ENCODE data around the gene OPCML.

DNA sequence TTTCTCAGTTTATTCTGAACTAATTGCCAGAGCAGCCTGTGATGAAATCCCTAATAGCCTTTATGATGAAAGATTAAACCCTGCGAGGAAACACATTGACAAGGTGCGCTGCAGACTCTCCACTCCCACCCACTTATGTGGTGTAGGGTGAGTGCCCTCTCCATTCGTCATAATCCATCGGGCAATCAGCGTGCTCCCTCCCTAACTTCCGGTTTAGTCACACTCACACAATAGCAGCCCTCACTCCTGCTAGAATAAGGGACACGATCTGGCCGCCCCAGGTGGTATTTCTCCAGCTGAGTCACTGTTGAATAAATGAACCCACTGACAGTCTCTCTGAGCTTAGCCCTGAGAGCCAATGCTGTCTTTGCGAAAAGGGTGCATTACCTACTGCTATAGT, 188.3 kb downstream of the OPCML start:
- TF ChIP-seq CREB1 (CRISPR knock-in tag; IDR thresholded peaks at IDR 0.05; ENCODE audit: low read depth) (no peak), EZH2 (IDR thresholded peaks at IDR 0.05; ENCODE audit: low read depth, unreplicated experiment) (no peak)
- TF ChIP-seq, protein P1, sequence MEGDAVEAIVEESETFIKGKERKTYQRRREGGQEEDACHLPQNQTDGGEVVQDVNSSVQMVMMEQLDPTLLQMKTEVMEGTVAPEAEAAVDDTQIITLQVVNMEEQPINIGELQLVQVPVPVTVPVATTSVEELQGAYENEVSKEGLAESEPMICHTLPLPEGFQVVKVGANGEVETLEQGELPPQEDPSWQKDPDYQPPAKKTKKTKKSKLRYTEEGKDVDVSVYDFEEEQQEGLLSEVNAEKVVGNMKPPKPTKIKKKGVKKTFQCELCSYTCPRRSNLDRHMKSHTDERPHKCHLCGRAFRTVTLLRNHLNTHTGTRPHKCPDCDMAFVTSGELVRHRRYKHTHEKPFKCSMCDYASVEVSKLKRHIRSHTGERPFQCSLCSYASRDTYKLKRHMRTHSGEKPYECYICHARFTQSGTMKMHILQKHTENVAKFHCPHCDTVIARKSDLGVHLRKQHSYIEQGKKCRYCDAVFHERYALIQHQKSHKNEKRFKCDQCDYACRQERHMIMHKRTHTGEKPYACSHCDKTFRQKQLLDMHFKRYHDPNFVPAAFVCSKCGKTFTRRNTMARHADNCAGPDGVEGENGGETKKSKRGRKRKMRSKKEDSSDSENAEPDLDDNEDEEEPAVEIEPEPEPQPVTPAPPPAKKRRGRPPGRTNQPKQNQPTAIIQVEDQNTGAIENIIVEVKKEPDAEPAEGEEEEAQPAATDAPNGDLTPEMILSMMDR (conservative IDR thresholded peaks at IDR 0.05; ENCODE audit: low read depth in 2 of 2): no peak

Measured in GM23338 (cell line).